Gastrocnemius medialis (tissue), 4 donors: ENCODE data around the gene DNAJC8.

Source experiments
- POLR2A ChIP-seq, 2 donors: fragments of 450-650 bp; IDR thresholded peaks; one replicate each; pipeline ENCODE4 v1.6.1; 2017; ENCODE audit warnings: antibody characterized with exemption in 2 of 2, mild to moderate bottlenecking in 2 of 2, moderate library complexity in 2 of 2
- TF ChIP-seq, protein P1 (sequence below), 5 experiments: fragments of 450-650 bp in 3 of 5; fragments of 200-600 bp in 2 of 5; sonication (generic) in 2 of 5; IDR thresholded peaks in 4 of 5; conservative IDR thresholded peaks in 1 of 5; 1 replicate in 4 of 5; 2 replicates in 1 of 5; pipeline ENCODE4 v1.5.1; 2016 to 2019; ENCODE audit warnings: antibody characterized with exemption in 5 of 5, mild to moderate bottlenecking in 3 of 5, moderate library complexity in 3 of 5

- TF ChIP-seq, protein P1, sequence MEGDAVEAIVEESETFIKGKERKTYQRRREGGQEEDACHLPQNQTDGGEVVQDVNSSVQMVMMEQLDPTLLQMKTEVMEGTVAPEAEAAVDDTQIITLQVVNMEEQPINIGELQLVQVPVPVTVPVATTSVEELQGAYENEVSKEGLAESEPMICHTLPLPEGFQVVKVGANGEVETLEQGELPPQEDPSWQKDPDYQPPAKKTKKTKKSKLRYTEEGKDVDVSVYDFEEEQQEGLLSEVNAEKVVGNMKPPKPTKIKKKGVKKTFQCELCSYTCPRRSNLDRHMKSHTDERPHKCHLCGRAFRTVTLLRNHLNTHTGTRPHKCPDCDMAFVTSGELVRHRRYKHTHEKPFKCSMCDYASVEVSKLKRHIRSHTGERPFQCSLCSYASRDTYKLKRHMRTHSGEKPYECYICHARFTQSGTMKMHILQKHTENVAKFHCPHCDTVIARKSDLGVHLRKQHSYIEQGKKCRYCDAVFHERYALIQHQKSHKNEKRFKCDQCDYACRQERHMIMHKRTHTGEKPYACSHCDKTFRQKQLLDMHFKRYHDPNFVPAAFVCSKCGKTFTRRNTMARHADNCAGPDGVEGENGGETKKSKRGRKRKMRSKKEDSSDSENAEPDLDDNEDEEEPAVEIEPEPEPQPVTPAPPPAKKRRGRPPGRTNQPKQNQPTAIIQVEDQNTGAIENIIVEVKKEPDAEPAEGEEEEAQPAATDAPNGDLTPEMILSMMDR (IDR thresholded peaks at IDR 0.05 in 4 of 5, conservative IDR thresholded peaks at IDR 0.05 in 1 of 5) = no peak
- no peak for TF ChIP-seq POLR2A (IDR thresholded peaks at IDR 0.05)
Observed at GRCh38 chr1:28280501-28280900, 47.7 kb upstream of the DNAJC8 start.
